Vagina (tissue), 2 donors: ENCODE results near the gene PGR. TPM values are rescaled to one million over a fixed set of nuclear protein-coding genes. Genes with fewer than 3 reads are reported as not detected.
A peak's percentile ranks its signal among the peaks of the same experiment; 100 is the strongest.

Source experiments
- DNase-seq, 2 donors: peaks; one replicate each; pipeline ENCODE4 v3.0.0-alpha.2; 2017; ENCODE audit errors: extremely low spot score in 2 of 2
- H3K27ac ChIP-seq: fragments of 200-600 bp; sonication (generic); one replicate; pipeline ENCODE4 v1.5.1; 2019
- H3K27me3 ChIP-seq: fragments of 200-600 bp; sonication (generic); one replicate; pipeline ENCODE4 v1.5.1; 2019
- H3K36me3 ChIP-seq, 2 donors: fragments of 200-600 bp; sonication (generic); one replicate each; pipeline ENCODE4 v1.5.1; 2017 to 2019
- H3K4me1 ChIP-seq: fragments of 200-600 bp; sonication (generic); one replicate; pipeline ENCODE4 v1.5.1; 2019
- H3K4me3 ChIP-seq, 2 donors: fragments of 200-600 bp; sonication (generic); 1 replicate in 1 of 2; 2 replicates in 1 of 2; pipeline ENCODE4 v1.5.1; 2016 to 2019
- H3K9me3 ChIP-seq: fragments of 200-600 bp; sonication (generic); one replicate; pipeline ENCODE4 v1.5.1; 2019
- POLR2A ChIP-seq, 2 donors: fragments of 450-650 bp; IDR thresholded peaks; one replicate each; pipeline ENCODE4 v1.6.1; 2017; ENCODE audit warnings: antibody characterized with exemption in 2 of 2, mild to moderate bottlenecking in 2 of 2, moderate library complexity in 2 of 2
- POLR2AphosphoS5 ChIP-seq, 2 donors: sonication (generic); formaldehyde crosslinking; IDR thresholded peaks; one replicate each; pipeline ENCODE4 v1.9.0; 2017; ENCODE audit warnings: antibody characterized with exemption in 2 of 2, mild to moderate bottlenecking in 2 of 2, low read depth in 1 of 2; ENCODE audit not compliant: insufficient read depth in 1 of 2
- intact Hi-C: fragments of 100-400 bp; cut with DNase I; formaldehyde crosslinking; loops from one replicate; pipeline ENCODE4 v1.15.1; 2023
- total RNA-seq: library from RNA; depleted of rRNA; stranded (reverse); fragments of >200 nt; gene quantifications from one replicate; pipeline ENCODE4 v1.2.3, GENCODE V29; 2016
- TF ChIP-seq, protein P1 (sequence below), 3 experiments: fragments of 450-650 bp in 2 of 3; fragments of 200-600 bp in 1 of 3; sonication (generic) in 1 of 3; IDR thresholded peaks; one replicate each; pipeline ENCODE4 v1.5.1; 2017 to 2019; ENCODE audit warnings: antibody characterized with exemption in 3 of 3, mild to moderate bottlenecking in 2 of 3, moderate library complexity in 2 of 3

PGR gene
- total RNA-seq, 1 donor from 2014 or later: 34.4 TPM

DNA sequence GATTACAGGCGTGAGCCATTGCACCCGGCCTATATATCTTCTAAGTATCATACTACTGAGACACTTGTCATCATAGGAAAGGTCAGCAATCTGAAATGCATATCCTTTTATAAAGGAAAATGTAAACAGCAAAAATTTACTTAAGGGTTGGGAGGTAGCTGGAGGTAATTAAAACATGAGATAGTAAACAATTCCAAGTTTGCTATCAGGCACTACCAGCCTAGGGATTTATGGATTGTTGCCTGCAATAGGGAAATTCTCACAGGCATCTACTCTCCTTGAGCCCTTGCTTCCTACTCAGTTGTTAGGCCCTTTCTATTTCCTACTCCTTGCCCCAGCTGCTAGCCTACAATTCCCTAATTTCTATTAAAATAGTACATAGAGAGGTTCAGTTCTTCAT is 16.1 kb downstream of the PGR start:
- H3K27ac ChIP-seq: no peak overlapping the region
- no peak for TF ChIP-seq POLR2A (IDR thresholded peaks at IDR 0.05)
- TF ChIP-seq POLR2AphosphoS5 (IDR thresholded peaks at IDR 0.05; ENCODE audit: insufficient read depth in 1 of 2, low read depth in 1 of 2): no peak
- intact Hi-C loops: no loop called here

DNA sequence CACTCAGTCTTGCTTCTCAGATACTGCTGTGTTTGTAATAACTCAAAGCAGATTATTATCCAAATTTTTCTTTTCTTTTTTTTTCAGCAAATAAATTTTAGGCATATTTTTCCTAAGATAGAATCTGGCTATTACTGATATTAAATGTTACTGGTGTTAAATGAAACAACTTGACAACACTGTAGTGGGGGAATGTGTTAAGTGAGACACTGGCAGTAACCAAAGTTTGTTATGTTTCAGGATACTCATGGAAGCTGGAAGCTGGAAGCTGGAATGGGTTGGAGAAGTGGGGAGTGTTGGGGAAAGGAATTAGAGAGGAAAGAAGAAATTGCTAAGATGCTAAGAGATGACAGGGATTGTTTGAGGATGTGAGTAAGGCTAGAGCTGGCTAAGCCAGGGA is 24.9 kb downstream of the PGR start:
- Histone ChIP-seq H3K4me3 (no peak overlapping the region), H3K4me1 (peaks cover 42% of the 10 kb centered on the region), H3K9me3 (no peaks in the 10 kb centered on the region), H3K27ac (peak overlapping the region; percentile 39), H3K27me3 (no peaks in the 10 kb centered on the region), H3K36me3 (no peaks in the 10 kb centered on the region)
- DNase-seq: no peak
- TF ChIP-seq, protein P1, sequence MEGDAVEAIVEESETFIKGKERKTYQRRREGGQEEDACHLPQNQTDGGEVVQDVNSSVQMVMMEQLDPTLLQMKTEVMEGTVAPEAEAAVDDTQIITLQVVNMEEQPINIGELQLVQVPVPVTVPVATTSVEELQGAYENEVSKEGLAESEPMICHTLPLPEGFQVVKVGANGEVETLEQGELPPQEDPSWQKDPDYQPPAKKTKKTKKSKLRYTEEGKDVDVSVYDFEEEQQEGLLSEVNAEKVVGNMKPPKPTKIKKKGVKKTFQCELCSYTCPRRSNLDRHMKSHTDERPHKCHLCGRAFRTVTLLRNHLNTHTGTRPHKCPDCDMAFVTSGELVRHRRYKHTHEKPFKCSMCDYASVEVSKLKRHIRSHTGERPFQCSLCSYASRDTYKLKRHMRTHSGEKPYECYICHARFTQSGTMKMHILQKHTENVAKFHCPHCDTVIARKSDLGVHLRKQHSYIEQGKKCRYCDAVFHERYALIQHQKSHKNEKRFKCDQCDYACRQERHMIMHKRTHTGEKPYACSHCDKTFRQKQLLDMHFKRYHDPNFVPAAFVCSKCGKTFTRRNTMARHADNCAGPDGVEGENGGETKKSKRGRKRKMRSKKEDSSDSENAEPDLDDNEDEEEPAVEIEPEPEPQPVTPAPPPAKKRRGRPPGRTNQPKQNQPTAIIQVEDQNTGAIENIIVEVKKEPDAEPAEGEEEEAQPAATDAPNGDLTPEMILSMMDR (IDR thresholded peaks at IDR 0.05): no peak
- TF ChIP-seq POLR2A (IDR thresholded peaks at IDR 0.05) (no peak), POLR2AphosphoS5 (IDR thresholded peaks at IDR 0.05; ENCODE audit: insufficient read depth in 1 of 2, low read depth in 1 of 2) (no peak)
- intact Hi-C loops: no loop called here

More for the DNA sequence above, 16.1 kb downstream of the PGR start:
- Histone ChIP-seq H3K4me1 (no peaks in the 10 kb centered on the region), H3K4me3 (no peak overlapping the region), H3K27me3 (no peaks in the 10 kb centered on the region), H3K36me3 (no peaks in the 10 kb centered on the region), H3K9me3 (no peaks in the 10 kb centered on the region)
- no peak for DNase-seq

DNA sequence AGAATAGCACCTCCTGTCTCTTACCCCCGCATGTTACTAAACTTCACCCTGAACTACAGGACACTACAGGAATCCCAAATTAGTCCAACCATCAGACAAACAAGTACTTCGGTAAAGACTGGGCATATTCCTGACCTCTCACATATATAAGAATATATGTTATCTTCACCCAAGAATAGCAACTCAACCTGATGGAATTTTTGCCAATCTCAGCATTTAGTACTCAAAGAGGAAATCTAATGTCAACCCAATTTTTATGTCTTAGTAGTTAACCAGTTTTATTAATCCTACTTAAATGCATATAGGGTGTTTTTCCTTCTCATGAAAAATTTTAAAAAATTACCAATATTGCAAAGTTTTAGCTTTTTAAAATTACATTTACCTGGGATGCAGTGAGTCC is 26.2 kb downstream of the PGR start:
- TF ChIP-seq POLR2AphosphoS5 (IDR thresholded peaks at IDR 0.05; ENCODE audit: insufficient read depth in 1 of 2, low read depth in 1 of 2) (no peak), POLR2A (IDR thresholded peaks at IDR 0.05) (no peak)
- TF ChIP-seq, protein P1 (IDR thresholded peaks at IDR 0.05): no peak
- no peaks in the 10 kb centered on the region for H3K9me3 ChIP-seq
- H3K27ac ChIP-seq: no peak overlapping the region
- H3K27me3 ChIP-seq: no peaks in the 10 kb centered on the region
- no peak for DNase-seq
- no peaks in the 10 kb centered on the region for H3K36me3 ChIP-seq
- H3K4me3 ChIP-seq: no peak overlapping the region
- intact Hi-C loops: no loop called here
- H3K4me1 ChIP-seq: peaks cover 47% of the 10 kb centered on the region

DNA sequence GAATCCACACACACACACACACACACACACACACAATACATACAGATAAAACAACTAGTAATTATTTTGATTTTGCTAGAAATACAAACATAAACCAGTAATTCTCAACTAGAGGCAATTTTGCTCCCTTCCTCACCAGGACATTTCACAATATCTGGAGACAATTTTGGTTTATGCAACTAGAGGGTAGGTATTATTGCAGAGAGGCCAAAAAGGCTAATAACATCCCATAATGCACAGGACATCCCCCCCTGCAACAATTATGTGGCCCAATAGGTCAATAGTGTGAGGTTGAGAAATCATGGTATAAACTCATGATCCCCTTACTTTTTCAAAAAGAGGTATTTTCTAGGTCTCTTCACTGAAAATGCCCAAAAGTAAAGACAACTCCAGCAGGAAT is 29.0 kb downstream of the PGR start:
- Histone ChIP-seq H3K4me1 (peaks cover 47% of the 10 kb centered on the region), H3K27me3 (no peaks in the 10 kb centered on the region), H3K36me3 (no peaks in the 10 kb centered on the region), H3K9me3 (no peaks in the 10 kb centered on the region), H3K27ac (peak overlapping the region; percentile 27), H3K4me3 (no peak overlapping the region)
- TF ChIP-seq, protein P1 (IDR thresholded peaks at IDR 0.05): no peak
- no peak for TF ChIP-seq POLR2A (IDR thresholded peaks at IDR 0.05)
- TF ChIP-seq POLR2AphosphoS5 (IDR thresholded peaks at IDR 0.05; ENCODE audit: insufficient read depth in 1 of 2, low read depth in 1 of 2): no peak
- intact Hi-C loops: no loop called here
- no peak for DNase-seq

DNA sequence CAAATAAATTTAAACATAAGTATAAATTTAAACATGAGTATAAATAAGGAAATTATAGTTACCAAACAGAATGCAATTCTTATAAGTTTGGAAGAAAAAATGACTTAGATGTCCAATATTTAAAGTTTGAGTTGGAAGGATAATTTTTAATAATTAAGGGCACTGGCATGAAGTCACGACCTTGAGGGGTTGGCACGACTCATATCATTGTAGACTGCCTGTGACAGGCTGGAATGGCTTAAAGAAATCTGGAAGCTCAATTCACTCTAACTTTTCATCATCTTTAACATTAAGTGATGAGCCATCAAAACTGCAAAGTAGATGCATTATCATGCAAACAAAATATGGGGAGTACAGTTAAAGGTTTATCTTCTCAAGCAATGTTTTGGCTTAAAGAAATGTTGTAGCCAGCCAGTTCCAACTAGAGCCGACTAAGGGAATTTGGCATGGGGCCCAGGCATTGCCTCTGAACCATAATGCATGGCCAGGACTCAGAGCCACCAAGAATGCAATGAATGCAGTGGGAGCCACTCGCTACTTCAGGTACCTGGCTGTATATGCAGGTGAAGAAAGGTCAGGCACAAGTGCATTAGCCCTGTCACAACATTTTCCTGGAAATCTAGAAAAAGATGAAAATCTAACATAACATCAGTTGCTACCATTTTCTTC is 33.4 kb downstream of the PGR start:
- Histone ChIP-seq H3K36me3 (no peaks in the 10 kb centered on the region), H3K27ac (no peak overlapping the region), H3K27me3 (no peaks in the 10 kb centered on the region), H3K4me1 (peaks cover 38% of the 10 kb centered on the region), H3K9me3 (no peaks in the 10 kb centered on the region), H3K4me3 (no peak overlapping the region)
- TF ChIP-seq, protein P1 (IDR thresholded peaks at IDR 0.05): no peak
- no peak for TF ChIP-seq POLR2A (IDR thresholded peaks at IDR 0.05)
- TF ChIP-seq POLR2AphosphoS5 (IDR thresholded peaks at IDR 0.05; ENCODE audit: insufficient read depth in 1 of 2, low read depth in 1 of 2): no peak
- intact Hi-C loops: no loop called here
- no peak for DNase-seq
